Measurements from ENCODE around the gene ROBO1.

Gene ROBO1

GRCh38 chr3:78875436-78875835 lies 892.4 kb downstream of the ROBO1 start:
- DNase-seq: no peak
- no peak for ATAC-seq

- no peak for DNase-seq
- ATAC-seq: no peak
These were observed 894.2 kb downstream of the ROBO1 start for GRCh38 chr3:78873641-78874040.

GRCh38 chr3:78872195-78872594 lies 895.6 kb downstream of the ROBO1 start:
- ATAC-seq: no peak
- no peak for DNase-seq

- no peak for ATAC-seq
- no peak for DNase-seq
These were observed 896.8 kb downstream of the ROBO1 start for GRCh38 chr3:78871048-78871447.

- DNase-seq (no peak), ATAC-seq (no peak)
These were observed 897.3 kb downstream of the ROBO1 start for GRCh38 chr3:78870484-78870883.

GRCh38 chr3:78868570-78868969 lies 899.2 kb downstream of the ROBO1 start:
- no peak for DNase-seq
- no peak for ATAC-seq

GRCh38 chr3:78867409-78868372 lies 900.1 kb downstream of the ROBO1 start:
- no peak for DNase-seq
- no peak for ATAC-seq

GRCh38 chr3:78863306-78864203 lies 904.2 kb downstream of the ROBO1 start:
- ATAC-seq: no peak
- no peak for DNase-seq

- DNase-seq (no peak), ATAC-seq (no peak)
These were observed 906.6 kb downstream of the ROBO1 start for GRCh38 chr3:78861156-78861555.

- ATAC-seq: no peak
These were observed 907.2 kb downstream of the ROBO1 start for GRCh38 chr3:78860567-78860966.

GRCh38 chr3:78858910-78859309 lies 908.9 kb downstream of the ROBO1 start:
- no peak for DNase-seq
- ATAC-seq: no peak

More at GRCh38 chr3:78860567-78860966, 907.2 kb downstream of the ROBO1 start:
- no peak for DNase-seq

- no peak for ATAC-seq
- no peak for DNase-seq
These were observed 909.6 kb downstream of the ROBO1 start for GRCh38 chr3:78858174-78858573.

- no peak for ATAC-seq
- DNase-seq: no peak
These were observed 910.2 kb downstream of the ROBO1 start for GRCh38 chr3:78857494-78858111.

GRCh38 chr3:78856164-78856563 lies 911.6 kb downstream of the ROBO1 start:
- DNase-seq: no peak
- ATAC-seq: no peak

- DNase-seq: no peak
- no peak for ATAC-seq
These were observed 912.6 kb downstream of the ROBO1 start for GRCh38 chr3:78855190-78855589.

GRCh38 chr3:78848392-78849288 lies 919.2 kb downstream of the ROBO1 start:
- DNase-seq (no peak), ATAC-seq (no peak)

- no peak for ATAC-seq
- DNase-seq: no peak
These were observed 920.2 kb downstream of the ROBO1 start for GRCh38 chr3:78847603-78848002.

- ATAC-seq (no peak), DNase-seq (no peak)
These were observed 920.6 kb downstream of the ROBO1 start for GRCh38 chr3:78847203-78847602.

- no peak for DNase-seq
- ATAC-seq: no peak
These were observed 921.1 kb downstream of the ROBO1 start for GRCh38 chr3:78846718-78847117.

GRCh38 chr3:78845605-78846004 lies 922.2 kb downstream of the ROBO1 start:
- DNase-seq (no peak), ATAC-seq (no peak)

- ATAC-seq (no peak), DNase-seq (no peak)
These were observed 923.5 kb downstream of the ROBO1 start for GRCh38 chr3:78844307-78844706.

Measured in stimulated activated naive CD8-positive, alpha-beta T cell treated with anti-CD3 and anti-CD28 coated beads, Interleukin-15, Interleukin-2, amounts not matched to agents 100 U/mL and 50 U/mL, for 24 hours (primary cell).